ENCODE measurements around the gene SIAH1. TPM values are rescaled to one million over a fixed set of nuclear protein-coding genes. Genes with fewer than 3 reads are reported as not detected.

The SIAH1 gene
- polyA plus RNA-seq, 1 donor from 2014 or later: 96.6 TPM

DNA sequence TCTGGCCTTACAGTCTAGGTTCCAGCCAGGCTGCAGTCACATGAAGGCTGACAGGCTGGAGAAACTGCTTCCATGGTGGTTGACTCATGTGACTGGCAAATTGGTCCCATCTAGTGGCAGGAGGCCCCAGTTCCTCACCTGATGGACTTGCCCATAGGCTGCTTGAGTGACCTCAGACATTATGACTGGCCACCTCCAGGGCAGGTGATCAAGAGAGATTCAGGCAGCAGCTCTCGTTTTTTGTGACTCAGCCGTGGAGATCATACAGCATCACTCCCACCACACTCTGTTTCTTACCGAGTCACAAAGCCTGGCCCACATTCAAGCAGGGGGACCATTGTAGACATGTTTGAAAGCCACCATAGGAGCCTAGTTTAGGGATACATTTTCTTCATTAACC, 34.5 kb downstream of the SIAH1 start:
- no peak overlapping the region for H2AFZ ChIP-seq (ENCODE audit: low read depth, low read length)

GRCh38 chr16:48347980-48348379, 37.2 kb downstream of the SIAH1 start:
- Histone ChIP-seq H3K27me3 (ENCODE audit: insufficient read depth, low read depth, low read length) (no peaks in the 10 kb centered on the region), H3K4me3 (ENCODE audit: low read length) (no peak overlapping the region), H3K36me3 (ENCODE audit: insufficient read depth, low read length) (peaks cover 11% of the 10 kb centered on the region), H3K9ac (ENCODE audit: low read length) (no peak overlapping the region), H3K9me2 (ENCODE audit: insufficient read depth, low read length) (no peaks in the 10 kb centered on the region), H3K79me2 (replicated peaks; ENCODE audit: insufficient read depth, low read length) (peaks cover 8% of the 10 kb centered on the region), H2AFZ (ENCODE audit: low read depth, low read length) (no peak overlapping the region), H3K4me2 (ENCODE audit: low read length) (no peak overlapping the region), H3K9me3 (ENCODE audit: low read length) (no peaks in the 10 kb centered on the region), H3F3A (ENCODE audit: insufficient read depth, low read length, poor library complexity, severe bottlenecking) (peaks cover 3% of the 10 kb centered on the region), H3K27ac (ENCODE audit: low read length) (no peak overlapping the region), H4K20me1 (ENCODE audit: insufficient read depth) (no peaks in the 10 kb centered on the region)
- no peak for TF ChIP-seq EP300 (conservative IDR thresholded peaks at IDR 0.05; ENCODE audit: poor library complexity, severe bottlenecking)
- TF ChIP-seq RAD21 (conservative IDR thresholded peaks at IDR 0.05): no peak
- TF ChIP-seq EZH2 (IDR thresholded peaks at IDR 0.05; ENCODE audit: borderline replicate concordance, insufficient read depth, low read length, poor library complexity, severe bottlenecking): no peak

More for the DNA sequence above, 34.5 kb downstream of the SIAH1 start:
- Histone ChIP-seq H3K9me3 (ENCODE audit: low read length) (no peaks in the 10 kb centered on the region), H3K27ac (ENCODE audit: low read length) (no peak overlapping the region), H3K4me3 (ENCODE audit: low read length) (no peak overlapping the region), H3K36me3 (ENCODE audit: insufficient read depth, low read length) (peaks cover 18% of the 10 kb centered on the region), H3K27me3 (ENCODE audit: insufficient read depth, low read depth, low read length) (no peaks in the 10 kb centered on the region), H4K20me1 (ENCODE audit: insufficient read depth) (no peaks in the 10 kb centered on the region), H3K4me2 (ENCODE audit: low read length) (no peak overlapping the region), H3K79me2 (replicated peaks; ENCODE audit: insufficient read depth, low read length) (peaks cover 8% of the 10 kb centered on the region), H3K9ac (ENCODE audit: low read length) (no peak overlapping the region), H3F3A (ENCODE audit: insufficient read depth, low read length, poor library complexity, severe bottlenecking) (peaks cover 3% of the 10 kb centered on the region), H3K9me2 (ENCODE audit: insufficient read depth, low read length) (no peaks in the 10 kb centered on the region)
- TF ChIP-seq TAF1 (IDR thresholded peaks at IDR 0.05; ENCODE audit: low read depth) (no peak), EP300 (conservative IDR thresholded peaks at IDR 0.05; ENCODE audit: poor library complexity, severe bottlenecking) (no peak)

DNA sequence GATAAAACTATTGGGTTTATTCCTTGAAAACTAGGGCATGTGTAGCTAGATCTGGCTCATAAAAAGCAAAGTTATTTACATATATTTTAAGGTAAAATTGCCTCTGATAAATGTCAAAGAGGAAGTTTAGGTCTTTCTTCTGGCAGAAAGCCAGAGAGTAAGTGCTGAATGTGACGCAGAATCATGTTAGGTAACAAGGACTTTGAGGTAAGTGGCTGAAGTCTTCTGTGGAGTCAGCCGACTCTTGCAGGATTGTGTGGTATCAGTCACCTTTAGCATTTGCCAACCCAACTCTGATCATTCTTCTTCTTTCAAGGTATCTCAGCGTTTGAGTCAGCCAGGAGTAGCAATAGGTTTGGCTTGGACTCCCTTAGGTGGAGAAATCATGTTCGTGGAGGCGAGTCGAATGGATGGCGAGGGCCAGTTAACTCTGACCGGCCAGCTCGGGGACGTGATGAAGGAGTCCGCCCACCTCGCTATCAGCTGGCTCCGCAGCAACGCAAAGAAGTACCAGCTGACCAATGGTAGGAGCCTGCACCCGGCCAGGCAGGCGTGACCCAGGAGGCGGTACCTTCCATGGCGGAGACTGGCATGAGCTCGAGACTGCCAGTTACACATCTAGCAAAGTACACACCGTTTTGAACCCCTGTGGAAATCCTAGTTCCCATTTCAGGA, 37.9 kb downstream of the SIAH1 start:
- no peaks in the 10 kb centered on the region for H3K9me3 ChIP-seq (ENCODE audit: low read length)
- no peak overlapping the region for H3K27ac ChIP-seq (ENCODE audit: low read length)
- no peaks in the 10 kb centered on the region for H3K9me2 ChIP-seq (ENCODE audit: insufficient read depth, low read length)
- peaks cover 6% of the 10 kb centered on the region for H3K36me3 ChIP-seq (ENCODE audit: insufficient read depth, low read length)
- H3F3A ChIP-seq (ENCODE audit: insufficient read depth, low read length, poor library complexity, severe bottlenecking): peaks cover 3% of the 10 kb centered on the region
- no peak overlapping the region for H2AFZ ChIP-seq (ENCODE audit: low read depth, low read length)
- H3K4me2 ChIP-seq (ENCODE audit: low read length): no peak overlapping the region
- no peaks in the 10 kb centered on the region for H3K27me3 ChIP-seq (ENCODE audit: insufficient read depth, low read depth, low read length)
- H3K79me2 ChIP-seq (replicated peaks; ENCODE audit: insufficient read depth, low read length): peaks cover 8% of the 10 kb centered on the region
- no peaks in the 10 kb centered on the region for H4K20me1 ChIP-seq (ENCODE audit: insufficient read depth)
- H3K4me3 ChIP-seq (ENCODE audit: low read length): no peak overlapping the region
- TF ChIP-seq, protein P1, sequence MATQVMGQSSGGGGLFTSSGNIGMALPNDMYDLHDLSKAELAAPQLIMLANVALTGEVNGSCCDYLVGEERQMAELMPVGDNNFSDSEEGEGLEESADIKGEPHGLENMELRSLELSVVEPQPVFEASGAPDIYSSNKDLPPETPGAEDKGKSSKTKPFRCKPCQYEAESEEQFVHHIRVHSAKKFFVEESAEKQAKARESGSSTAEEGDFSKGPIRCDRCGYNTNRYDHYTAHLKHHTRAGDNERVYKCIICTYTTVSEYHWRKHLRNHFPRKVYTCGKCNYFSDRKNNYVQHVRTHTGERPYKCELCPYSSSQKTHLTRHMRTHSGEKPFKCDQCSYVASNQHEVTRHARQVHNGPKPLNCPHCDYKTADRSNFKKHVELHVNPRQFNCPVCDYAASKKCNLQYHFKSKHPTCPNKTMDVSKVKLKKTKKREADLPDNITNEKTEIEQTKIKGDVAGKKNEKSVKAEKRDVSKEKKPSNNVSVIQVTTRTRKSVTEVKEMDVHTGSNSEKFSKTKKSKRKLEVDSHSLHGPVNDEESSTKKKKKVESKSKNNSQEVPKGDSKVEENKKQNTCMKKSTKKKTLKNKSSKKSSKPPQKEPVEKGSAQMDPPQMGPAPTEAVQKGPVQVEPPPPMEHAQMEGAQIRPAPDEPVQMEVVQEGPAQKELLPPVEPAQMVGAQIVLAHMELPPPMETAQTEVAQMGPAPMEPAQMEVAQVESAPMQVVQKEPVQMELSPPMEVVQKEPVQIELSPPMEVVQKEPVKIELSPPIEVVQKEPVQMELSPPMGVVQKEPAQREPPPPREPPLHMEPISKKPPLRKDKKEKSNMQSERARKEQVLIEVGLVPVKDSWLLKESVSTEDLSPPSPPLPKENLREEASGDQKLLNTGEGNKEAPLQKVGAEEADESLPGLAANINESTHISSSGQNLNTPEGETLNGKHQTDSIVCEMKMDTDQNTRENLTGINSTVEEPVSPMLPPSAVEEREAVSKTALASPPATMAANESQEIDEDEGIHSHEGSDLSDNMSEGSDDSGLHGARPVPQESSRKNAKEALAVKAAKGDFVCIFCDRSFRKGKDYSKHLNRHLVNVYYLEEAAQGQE (IDR thresholded peaks at IDR 0.05; ENCODE audit: borderline replicate concordance): no peak
- TF ChIP-seq EZH2 (IDR thresholded peaks at IDR 0.05; ENCODE audit: borderline replicate concordance, insufficient read depth, low read length, poor library complexity, severe bottlenecking) (no peak), POLR2AphosphoS5 (IDR thresholded peaks at IDR 0.05) (no peak), RAD21 (conservative IDR thresholded peaks at IDR 0.05) (no peak), MXI1 (conservative IDR thresholded peaks at IDR 0.05; ENCODE audit: poor library complexity, severe bottlenecking) (no peak), SMC3 (conservative IDR thresholded peaks at IDR 0.05; ENCODE audit: poor library complexity) (no peak), CTCF (IDR thresholded peaks at IDR 0.05; ENCODE audit: poor library complexity, severe bottlenecking) (no peak), EP300 (conservative IDR thresholded peaks at IDR 0.05; ENCODE audit: poor library complexity, severe bottlenecking) (no peak), TAF1 (IDR thresholded peaks at IDR 0.05; ENCODE audit: low read depth) (no peak)
- H3K9ac ChIP-seq (ENCODE audit: low read length): no peak overlapping the region

Measured in neural cell (in vitro differentiated cells).